ENCODE results near the gene SSTR5.
A peak's percentile ranks its signal among the peaks of the same experiment; 100 is the strongest.

Gene SSTR5

GRCh38 chr16:1093284-1094123, 21.0 kb downstream of the SSTR5 start:
- DNase-seq, result no peak

DNA sequence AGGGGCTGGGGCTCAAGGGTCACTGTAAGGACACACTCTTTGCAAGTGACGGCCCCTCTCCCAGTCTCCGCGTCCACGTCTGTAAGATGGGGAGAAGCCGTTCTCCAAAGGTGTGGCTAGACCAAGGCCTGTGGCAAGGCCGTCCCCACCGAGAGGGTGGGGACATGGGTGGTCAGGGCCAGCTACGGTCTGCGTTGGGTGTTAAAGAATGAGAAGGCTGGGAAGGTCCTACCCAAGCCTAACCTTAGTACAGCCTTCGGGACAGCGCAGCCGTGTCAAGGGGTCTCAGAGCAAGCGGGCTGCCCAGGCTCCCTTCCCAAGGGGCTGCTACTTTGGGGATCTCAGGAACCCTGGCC, 21.6 kb downstream of the SSTR5 start:
- no peak for DNase-seq

GRCh38 chr16:1094601-1095449, 22.3 kb downstream of the SSTR5 start:
- no peak for DNase-seq

GRCh38 chr16:1095450-1096168, 23.1 kb downstream of the SSTR5 start:
- DNase-seq, result no peak

- DNase-seq, result no peak
These were observed 23.9 kb downstream of the SSTR5 start, which contains the start of gene C1QTNF8 for GRCh38 chr16:1096169-1097082. TSS of gene C1QTNF8 (minus strand) at chr16:1096244. CDS start at chr16:1094922, 1,322 bp downstream.

DNA sequence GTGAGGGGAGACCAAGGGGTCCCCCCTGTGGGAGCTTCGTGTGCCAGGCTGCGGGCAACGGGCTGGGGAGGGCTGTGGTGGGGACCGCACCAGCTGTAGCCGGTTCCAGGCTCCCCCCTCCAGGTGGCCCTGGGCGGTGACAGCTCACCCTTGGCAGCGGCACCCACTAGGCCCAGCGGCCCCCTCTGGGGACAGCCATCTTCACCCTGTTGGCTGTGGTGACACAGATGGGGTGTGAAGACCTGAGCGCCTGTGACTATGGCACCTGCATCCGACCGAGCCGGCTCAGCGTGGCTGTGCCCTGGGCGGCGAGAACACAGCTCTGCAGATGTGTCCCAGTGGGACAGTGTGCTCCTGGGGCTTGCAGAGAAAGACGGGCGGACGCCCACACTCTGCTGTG, 24.6 kb downstream of the SSTR5 start:
- no peak for DNase-seq

GRCh38 chr16:1097800-1098199, 25.3 kb downstream of the SSTR5 start:
- no peak for DNase-seq

DNA sequence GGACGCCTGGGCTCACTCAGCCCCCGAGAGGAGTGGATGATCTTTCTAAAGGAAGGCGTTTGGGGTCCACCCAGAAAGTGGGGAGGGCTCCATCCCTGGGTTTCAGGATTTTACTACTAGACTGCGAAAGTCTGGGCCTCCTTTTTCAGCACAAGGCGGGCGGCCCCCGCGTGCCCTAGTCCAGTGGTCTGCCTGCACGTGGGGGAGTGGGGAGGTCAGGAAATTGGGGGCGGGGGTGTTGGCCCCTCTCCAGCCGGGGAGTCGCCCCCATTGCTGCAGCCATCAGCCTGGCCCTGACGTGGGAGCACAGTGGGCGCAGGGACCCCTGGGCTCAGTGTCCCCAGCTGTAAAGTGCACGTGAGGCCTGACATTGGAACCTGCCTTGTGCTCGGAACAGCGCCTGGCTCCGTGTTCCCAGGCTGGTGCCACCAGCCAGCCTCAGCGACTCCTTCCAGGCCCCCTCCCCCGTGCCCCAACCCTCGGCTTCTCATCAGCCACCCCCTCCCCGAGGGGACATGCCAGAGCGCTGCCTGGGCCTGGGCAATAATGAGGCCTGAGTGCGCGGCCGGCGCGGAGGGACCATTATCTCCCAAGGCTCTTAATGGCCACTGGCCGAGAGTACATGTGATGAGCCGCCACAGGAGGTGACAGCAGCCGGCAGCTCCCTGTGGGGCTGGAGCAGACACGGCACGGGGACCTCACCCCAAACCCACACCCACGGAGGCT, 25.9 kb downstream of the SSTR5 start:
- DNase-seq, result no peak

GRCh38 chr16:1099189-1100083, 26.9 kb downstream of the SSTR5 start:
- no peak for DNase-seq

- DNase-seq, result no peak
These were observed 27.7 kb downstream of the SSTR5 start for GRCh38 chr16:1100084-1100800.

- DNase-seq, result no peak
These were observed 28.6 kb downstream of the SSTR5 start for GRCh38 chr16:1101133-1101532.

DNA sequence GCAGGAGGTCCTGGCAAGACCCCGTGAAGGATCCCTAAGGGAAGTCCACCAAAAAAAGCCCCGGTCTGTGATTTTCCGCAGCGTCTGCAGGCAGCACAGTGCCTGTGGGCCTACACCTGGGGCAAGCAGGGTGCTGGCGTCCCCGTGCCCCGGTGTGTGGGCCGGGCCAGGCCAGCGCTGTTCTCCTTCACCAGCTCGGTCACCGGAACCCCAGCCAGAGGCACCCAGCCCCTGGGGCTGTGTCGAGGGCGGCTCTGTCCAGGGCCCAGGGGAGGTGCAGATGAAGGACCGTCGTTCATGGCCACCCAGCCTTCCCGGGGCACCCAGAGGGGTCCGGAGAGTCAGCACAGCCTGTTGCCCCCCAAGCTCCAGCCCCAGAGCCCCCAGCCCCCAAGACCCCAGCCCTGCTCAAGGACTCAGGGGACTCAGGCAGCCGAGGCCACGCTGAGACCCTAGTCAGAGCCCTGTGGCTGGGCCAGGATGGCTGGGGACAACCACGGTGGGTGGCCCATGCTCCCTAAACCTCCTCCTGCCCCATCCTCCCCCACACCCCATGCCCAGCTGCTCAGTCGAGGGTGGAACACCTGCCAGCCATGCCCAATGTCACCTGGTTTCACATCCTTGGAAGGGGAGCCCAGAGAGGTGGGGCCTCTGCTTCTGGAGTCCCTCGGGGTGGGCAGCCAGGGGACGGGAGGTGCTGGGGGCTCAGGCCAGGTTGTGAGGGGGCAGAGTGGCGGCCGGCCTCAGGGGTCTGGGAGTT, 29.2 kb downstream of the SSTR5 start:
- no peak for DNase-seq

GRCh38 chr16:1102333-1102700, 29.8 kb downstream of the SSTR5 start:
- no peak for DNase-seq

- DNase-seq, result peak; percentile 54
These were observed 30.5 kb downstream of the SSTR5 start for GRCh38 chr16:1102921-1103635.

GRCh38 chr16:1103636-1103980, 31.1 kb downstream of the SSTR5 start:
- no peak for DNase-seq

DNA sequence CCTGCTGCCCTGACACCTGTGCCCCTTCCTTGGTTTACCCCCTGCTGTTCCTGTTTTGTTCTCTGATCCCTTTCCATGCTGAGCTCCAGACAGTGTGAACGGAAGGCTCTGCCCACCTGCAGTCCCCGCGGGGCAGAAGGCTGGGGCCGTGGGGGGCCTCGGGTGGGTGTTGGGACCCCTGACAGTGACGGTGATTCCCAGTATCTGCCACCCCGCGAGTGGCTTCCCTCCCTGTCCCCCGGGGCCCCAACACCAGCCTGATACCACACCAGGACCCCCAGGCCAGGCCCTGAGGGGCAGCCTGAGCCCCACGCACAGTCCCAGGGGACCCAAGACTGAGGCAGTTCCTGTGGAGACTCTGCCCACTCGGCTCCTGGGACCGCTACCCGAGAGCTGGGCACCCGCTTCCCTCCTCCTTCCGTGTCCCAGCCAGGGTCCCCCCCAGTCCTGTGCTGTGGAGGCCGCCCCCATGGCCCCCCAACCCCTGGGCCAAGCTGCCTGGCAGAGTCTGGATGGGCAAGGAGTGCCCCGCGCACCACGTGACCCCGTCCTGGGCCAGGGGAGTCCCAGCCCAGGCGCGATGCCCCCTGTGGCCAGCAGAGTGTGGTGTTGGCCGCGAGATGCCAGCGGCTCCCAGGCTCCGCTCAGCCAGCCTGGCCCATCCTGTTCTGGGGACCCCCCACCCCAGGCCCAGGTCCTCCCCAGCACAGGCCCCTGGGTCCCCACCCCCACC, 33.5 kb downstream of the SSTR5 start:
- DNase-seq, result peak; percentile 25

GRCh38 chr16:1106659-1107058, 34.1 kb downstream of the SSTR5 start:
- DNase-seq, result no peak

DNA sequence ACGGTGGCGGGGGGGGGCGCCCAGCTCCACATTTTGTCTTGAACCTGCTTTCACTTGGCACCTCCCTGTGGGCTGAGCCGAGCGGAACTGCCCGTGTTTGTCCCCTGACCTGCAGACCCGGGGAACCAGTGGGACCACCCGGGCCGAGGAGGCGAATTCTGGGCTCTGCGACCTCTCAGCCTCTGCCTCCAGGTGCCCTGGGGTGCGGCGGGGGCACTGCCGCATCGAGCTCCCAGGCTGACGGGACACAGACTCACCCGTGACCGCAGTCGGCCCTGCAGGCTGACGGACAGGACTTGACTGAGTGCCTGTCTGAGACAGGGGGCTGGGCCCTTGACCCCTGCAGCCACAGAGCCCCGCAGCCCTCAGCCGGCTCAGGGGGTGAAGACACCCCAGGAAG, 34.6 kb downstream of the SSTR5 start:
- no peak for DNase-seq

Data from effector CD4-positive, alpha-beta T cell (primary cell).